ENCODE data around the gene TUSC2. TPM values are rescaled to one million over a fixed set of nuclear protein-coding genes. Genes with fewer than 3 reads are reported as not detected.

The TUSC2 gene
- total RNA-seq: 37.2 and 46.3 TPM in 2 replicates

GRCh38 chr3:50327943-50328691 is at the start of gene TUSC2:
TSS of gene TUSC2 (minus strand) at chr3:50328223. CDS start at chr3:50328099, 124 bp downstream.

DNA sequence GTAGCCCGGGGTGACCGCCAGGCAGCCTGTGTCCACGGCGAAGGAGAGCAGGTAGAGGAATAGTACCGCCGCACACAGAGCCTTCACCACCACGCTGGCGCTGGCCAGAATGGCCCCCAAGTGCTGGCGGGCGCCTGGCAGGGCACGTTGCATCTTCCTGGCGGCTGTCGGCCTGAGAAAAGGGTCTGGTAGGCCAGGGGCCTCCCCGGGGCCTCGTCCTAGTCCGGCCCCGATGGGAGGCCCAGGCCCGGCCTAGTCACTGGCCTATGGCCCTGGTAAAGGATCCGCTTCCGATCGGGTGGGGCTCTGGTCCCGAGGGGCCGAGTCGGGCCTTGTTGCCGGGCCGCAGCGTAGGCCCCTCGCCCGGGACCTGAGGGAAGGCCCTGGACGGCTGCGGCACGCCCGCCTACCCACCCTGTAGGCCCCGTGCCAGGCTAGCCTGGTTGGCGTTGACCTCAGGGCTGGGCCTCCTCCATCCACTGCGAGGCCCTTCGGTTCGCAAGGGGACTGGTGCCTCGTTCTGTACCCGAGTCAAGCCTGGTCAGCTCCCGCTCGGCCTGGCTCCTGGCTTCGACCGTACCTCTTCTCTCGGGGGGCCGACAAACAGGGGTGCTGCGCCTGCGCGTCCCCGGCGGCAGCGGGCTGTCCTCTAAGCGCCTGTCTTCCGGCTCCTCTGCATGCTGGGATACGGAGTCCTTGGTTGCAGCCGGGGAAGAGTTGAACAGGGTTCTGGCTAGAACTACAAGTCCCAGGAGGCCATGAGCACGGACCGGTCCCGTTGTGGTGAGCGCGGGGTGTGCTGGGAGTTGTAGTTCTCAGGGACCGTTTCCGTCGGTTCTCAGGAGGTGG is 31.1 kb upstream of the TUSC2 start, which contains the start of gene TMEM115:
Gene TMEM115, minus strand, starts transcription at position 611 of the 849 bp plus-strand sequence. Its CDS starts 458 bp downstream, at position 153.

DNA sequence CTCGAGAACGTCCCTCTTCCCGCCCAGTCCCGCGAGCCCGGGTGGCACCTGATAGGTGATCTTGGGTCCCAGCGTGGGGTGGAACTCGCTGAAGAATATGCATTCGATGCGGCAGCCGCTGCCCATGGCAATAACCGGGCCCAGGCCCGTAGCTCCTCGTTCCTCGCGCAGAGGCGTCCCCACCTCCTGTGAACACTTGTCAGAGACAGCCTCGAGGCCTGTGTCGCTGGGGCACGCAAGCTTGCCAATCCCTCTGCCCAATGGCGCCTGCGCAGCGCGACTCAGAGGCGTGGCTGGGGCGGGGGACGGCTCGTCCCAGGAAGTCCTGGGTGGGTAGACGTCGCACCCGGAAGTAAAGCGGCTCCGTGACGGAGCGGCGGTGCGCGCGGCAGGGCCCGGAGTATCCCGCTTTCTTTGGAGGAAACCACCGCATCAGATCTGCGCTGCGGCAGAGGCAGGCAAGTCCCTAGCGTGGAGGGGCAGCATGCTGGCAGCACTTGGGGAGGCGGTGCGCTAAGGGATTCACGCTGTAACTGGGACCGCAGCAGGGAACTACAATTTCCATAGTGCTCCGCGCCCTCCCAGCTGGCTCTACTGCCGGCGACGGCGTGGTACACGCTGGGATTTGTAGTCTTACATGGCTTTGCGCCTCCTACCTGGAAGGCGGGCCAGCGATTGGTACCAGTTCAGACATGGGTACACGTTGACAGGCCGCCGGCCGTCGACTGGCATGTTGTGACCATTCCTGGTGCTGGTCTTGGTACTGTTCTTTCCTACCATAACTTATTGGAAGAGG is 22.7 kb upstream of the TUSC2 start, which contains the start of the genes CYB561D2 and NPRL2:
Gene CYB561D2, plus strand, starts transcription at position 336 of the 796 bp plus-strand sequence. CDS start 572 bp downstream, outside the sequence.
Gene NPRL2, minus strand, starts transcription at position 249 of the 796 bp plus-strand sequence. Its CDS starts 123 bp downstream, at position 126.

GRCh38 chr3:50345586-50346234 is 17.7 kb upstream of the TUSC2 start, which contains the start of gene ZMYND10:
TSS of gene ZMYND10 (minus strand) at chr3:50345732. CDS start at chr3:50345579, 153 bp downstream.

GRCh38 chr3:50340448-50341329 is 12.7 kb upstream of the TUSC2 start, which contains the start of gene RASSF1:
TSS of gene RASSF1 (minus strand) at chr3:50340836. CDS start at chr3:50340805, 31 bp downstream.

DNA sequence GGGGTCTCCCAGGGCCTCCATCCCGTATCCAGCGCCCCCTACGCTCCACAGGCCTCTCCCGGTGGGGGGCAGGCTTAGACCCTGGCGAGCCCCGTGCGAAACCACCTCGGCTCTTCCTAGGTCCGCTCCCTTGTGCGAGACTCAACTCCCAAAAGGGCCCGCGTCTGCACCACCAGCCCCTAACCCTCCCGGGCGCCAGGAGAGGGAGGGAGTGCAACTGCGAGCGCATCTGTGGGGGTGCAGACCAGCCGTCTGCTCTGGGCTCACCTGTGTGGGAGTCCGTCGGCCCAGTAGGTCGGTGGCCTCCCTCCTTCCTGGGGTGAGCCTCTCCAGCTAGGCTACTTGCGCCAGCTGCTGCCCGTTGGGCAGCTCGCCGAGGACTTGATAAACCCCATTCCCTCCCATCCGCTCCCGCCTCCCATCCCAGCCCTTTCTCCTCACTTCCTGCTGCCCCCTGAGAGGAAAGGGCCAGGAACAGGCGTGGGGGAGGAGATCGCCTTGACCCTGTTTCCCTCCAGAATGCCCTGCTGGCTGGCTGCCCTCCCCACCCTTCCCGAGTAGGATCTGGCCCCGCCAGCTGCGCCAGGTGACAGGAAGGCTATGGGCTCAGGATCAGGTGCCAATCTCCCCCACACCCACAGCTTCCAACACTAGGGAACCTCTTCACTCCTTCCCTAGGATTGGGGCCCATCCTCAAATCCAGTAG is 5.5 kb downstream of the TUSC2 start, which contains the start of gene HYAL2:
Gene HYAL2, minus strand, starts transcription at position 360 of the 706 bp plus-strand sequence. CDS start 2,256 bp downstream, outside the sequence.

DNA sequence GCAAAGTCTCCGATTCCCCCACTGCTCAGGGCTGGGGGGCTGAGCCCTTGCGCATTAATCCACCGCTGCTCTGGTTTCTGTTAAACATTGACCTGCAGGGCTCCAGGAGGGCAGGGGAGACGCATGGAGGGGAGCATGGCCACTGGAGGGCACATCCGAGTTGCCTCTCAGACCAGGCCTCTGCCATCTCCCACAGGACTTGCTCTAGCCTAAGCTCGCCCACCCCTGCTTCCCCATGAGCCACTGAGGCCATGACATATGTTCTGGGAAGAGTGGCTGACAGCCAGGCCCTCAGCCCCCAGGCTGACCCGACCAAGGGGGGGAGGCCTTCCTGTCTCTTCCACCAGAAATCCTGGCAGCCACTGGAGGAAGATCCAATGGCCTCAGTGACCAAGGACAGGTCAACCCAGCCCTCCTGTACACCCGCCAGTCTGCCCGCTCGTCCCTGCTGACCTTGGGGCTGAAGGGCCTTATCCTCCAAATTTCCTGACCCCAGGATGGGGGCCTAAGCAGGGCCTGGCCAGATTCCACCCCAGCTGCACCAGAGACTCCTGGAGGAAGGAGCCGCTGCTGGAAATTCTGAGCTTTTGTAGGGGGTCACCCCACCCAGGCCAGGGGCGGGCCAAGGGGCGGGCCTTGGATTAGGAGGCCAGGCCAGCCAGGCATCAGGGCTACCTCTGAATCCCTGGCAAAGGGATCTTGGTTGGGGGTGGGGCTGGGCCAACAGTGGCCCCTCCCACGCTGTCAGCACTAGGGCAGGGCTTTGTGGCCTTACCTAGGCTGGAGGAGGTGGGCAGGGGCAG is 24.8 kb downstream of the TUSC2 start, which contains the start of gene HYAL1:
Gene HYAL1, minus strand, starts transcription at position 562 of the 803 bp plus-strand sequence. CDS start 618 bp downstream, outside the sequence.

GRCh38 chr3:50298836-50299637 is 29.0 kb downstream of the TUSC2 start, which contains the start of the genes HYAL3 and NAA80:
TSS of gene HYAL3 (minus strand) at chr3:50299405. CDS start at chr3:50295602, 3,803 bp downstream.
TSS of gene NAA80 (minus strand) at chr3:50299405. CDS start at chr3:50297463, 1,942 bp downstream.

GRCh38 chr3:50292159-50293078 is 35.6 kb downstream of the TUSC2 start, which contains the start of gene IFRD2:
TSS of gene IFRD2 (minus strand) at chr3:50292429. CDS start at chr3:50292274, 155 bp downstream.

GRCh38 chr3:50278880-50279224 is 49.2 kb downstream of the TUSC2 start, which contains the start of gene LSMEM2:
TSS of gene LSMEM2 (plus strand) at chr3:50279087. CDS start at chr3:50279114, 27 bp downstream.

Other genes with a start within 250 kb of the TUSC2 start
- 151 and 189 TPM in 2 replicates for gene RBM5, start 239.3 kb downstream of the TUSC2 start, total RNA-seq
- gene SEMA3F, start 172.9 kb downstream of the TUSC2 start, total RNA-seq: 38.3 and 76.8 TPM in 2 replicates
- gene GNAT1, start 136.6 kb downstream of the TUSC2 start, total RNA-seq: not detected in 2 replicates
- not detected in 2 replicates for gene SLC38A3, start 123.0 kb downstream of the TUSC2 start, total RNA-seq
- 732 and 810 TPM in 2 replicates for gene GNAI2, start 92.0 kb downstream of the TUSC2 start, total RNA-seq
- 0.65 and 1.1 TPM in 2 replicates for gene SEMA3B, start 59.1 kb downstream of the TUSC2 start, total RNA-seq
- not detected in 2 replicates for gene LSMEM2, start 49.1 kb downstream of the TUSC2 start, total RNA-seq
- gene IFRD2, start 35.8 kb downstream of the TUSC2 start, total RNA-seq: 127 TPM in 2 replicates
- gene HYAL3, start 28.8 kb downstream of the TUSC2 start, total RNA-seq: 11.0 and 11.8 TPM in 2 replicates
- 10.8 and 11.1 TPM in 2 replicates for gene NAA80, start 28.8 kb downstream of the TUSC2 start, total RNA-seq
- 2.8 and 3.9 TPM in 2 replicates for gene HYAL1, start 24.6 kb downstream of the TUSC2 start, total RNA-seq
- 582 and 661 TPM in 2 replicates for gene HYAL2, start 5.5 kb downstream of the TUSC2 start, total RNA-seq
- 12.7 and 15.1 TPM in 2 replicates for gene RASSF1, start 12.6 kb upstream of the TUSC2 start, total RNA-seq
- gene ZMYND10, start 17.5 kb upstream of the TUSC2 start, total RNA-seq: 0.19 TPM in 1 of 2 replicates, not detected in the other
- 16.6 and 21.9 TPM in 2 replicates for gene NPRL2, start 22.6 kb upstream of the TUSC2 start, total RNA-seq
- 11.1 and 12.4 TPM in 2 replicates for gene CYB561D2, start 22.6 kb upstream of the TUSC2 start, total RNA-seq
- 63.0 and 73.2 TPM in 2 replicates for gene TMEM115, start 31.3 kb upstream of the TUSC2 start, total RNA-seq
- gene CACNA2D2, start 175.4 kb upstream of the TUSC2 start, total RNA-seq: under 0.01 TPM in 1 of 2 replicates, not detected in the other
- 1.3 and 4.3 TPM in 2 replicates for gene C3orf18, start 239.5 kb upstream of the TUSC2 start, total RNA-seq
- 7.8 and 9.8 TPM in 2 replicates for gene HEMK1, start 241.3 kb upstream of the TUSC2 start, total RNA-seq